Central memory CD8-positive, alpha-beta T cell (primary cell): Measurements from ENCODE around the gene DEDD2.

ENCODE experiments used
- ATAC-seq: fragments of 150-1000 bp; cut with Tn5 transposase; replicated peaks from 2 replicates; pipeline ENCODE4 v1.10.0; 2022; ENCODE audit warnings: mild to moderate bottlenecking, moderate FRiP score, moderate number of reproducible peaks; ENCODE audit not compliant: poor library complexity, severe bottlenecking; ENCODE audit errors: extremely low read depth
- DNase-seq, 2 donors: peaks; one replicate each; pipeline ENCODE4 v3.0.0; 2021; ENCODE audit warnings: low spot score in 2 of 2
- H3K27ac Mint-ChIP-seq: one replicate; pipeline ENCODE4 v1.8.0; 2022; ENCODE audit warnings: low read depth, mild to moderate bottlenecking, moderate library complexity, mixed read lengths
- H3K27me3 Mint-ChIP-seq: one replicate; pipeline ENCODE4 v1.8.0; 2022; ENCODE audit warnings: mixed read lengths
- H3K36me3 Mint-ChIP-seq: one replicate; pipeline ENCODE4 v1.8.0; 2022; ENCODE audit warnings: mild to moderate bottlenecking, moderate library complexity, mixed read lengths; ENCODE audit not compliant: insufficient read depth
- H3K4me1 Mint-ChIP-seq: one replicate; pipeline ENCODE4 v1.8.0; 2022; ENCODE audit warnings: mixed read lengths
- H3K4me3 Mint-ChIP-seq: one replicate; pipeline ENCODE4 v1.8.0; 2022; ENCODE audit warnings: mild to moderate bottlenecking, moderate library complexity, mixed read lengths
- H3K9me3 Mint-ChIP-seq: one replicate; pipeline ENCODE4 v1.8.0; 2022; ENCODE audit warnings: mixed read lengths

DEDD2 gene

DNA sequence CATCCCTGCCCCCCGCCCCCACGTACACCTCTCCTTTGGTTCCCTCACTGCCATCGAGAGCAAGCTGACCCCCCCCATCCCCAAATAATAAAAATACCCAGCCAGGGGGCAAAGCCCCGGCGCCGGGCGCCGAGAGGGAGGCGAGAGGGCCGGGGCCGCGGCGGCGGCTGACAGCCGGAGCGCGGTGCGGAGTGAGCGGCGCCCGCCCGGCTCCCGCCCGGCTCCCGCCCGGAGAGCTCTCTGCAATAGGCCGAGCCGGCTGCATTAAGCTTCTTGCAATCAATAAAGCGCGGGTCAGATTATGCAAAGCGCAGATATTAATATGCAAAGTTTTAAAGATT lies 40.9 kb downstream of the DEDD2 start:
- peaks cover 10% of the 10 kb centered on the region for H3K4me1 Mint-ChIP-seq
- H3K4me3 Mint-ChIP-seq, result no peak overlapping the region
- no peaks in the 10 kb centered on the region for H3K27me3 Mint-ChIP-seq
- DNase-seq, result no peak
- H3K9me3 Mint-ChIP-seq, result no peaks in the 10 kb centered on the region
- ATAC-seq, result peak; percentile 53
- peak overlapping the region; percentile 89 for H3K27ac Mint-ChIP-seq
- H3K36me3 Mint-ChIP-seq, result peaks cover 6% of the 10 kb centered on the region

DNA sequence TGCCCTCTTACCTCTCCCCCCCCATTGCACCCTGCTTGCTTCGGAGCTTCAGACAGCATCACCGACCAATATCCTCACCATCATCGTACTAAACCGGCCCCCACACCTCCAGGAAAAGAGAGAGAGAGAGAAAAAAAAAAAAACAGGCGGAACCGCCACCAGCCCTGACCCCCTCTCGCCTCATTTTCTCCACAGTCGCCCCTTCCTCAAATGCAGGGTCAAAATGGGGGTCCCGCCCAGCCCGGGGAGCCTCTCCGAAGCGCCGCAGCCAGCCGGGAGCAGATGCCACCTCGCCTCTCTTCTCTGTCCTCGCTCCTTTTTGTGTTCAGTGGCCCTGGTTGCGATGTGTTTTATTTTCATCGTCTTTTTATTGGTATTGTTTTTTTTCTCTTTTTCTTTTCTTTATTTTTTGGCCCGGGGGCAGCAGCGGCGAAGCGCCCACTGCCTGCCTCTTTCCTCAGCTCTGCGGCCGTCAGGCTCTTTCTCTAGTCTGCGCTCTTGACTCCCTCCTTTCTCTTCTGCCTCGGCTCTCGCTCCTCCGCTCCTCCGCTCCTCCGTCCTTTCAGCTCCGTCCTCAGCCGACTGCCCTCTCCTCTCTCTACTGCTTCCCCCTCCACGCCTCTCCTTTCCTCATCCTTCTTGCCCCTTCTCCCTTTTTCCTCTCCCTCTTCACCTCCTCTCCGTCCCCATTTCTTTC lies 41.4 kb downstream of the DEDD2 start:
- Mint-ChIP-seq H3K27me3 (no peaks in the 10 kb centered on the region), H3K4me1 (peaks cover 10% of the 10 kb centered on the region), H3K9me3 (no peaks in the 10 kb centered on the region), H3K36me3 (peaks cover 5% of the 10 kb centered on the region), H3K4me3 (no peak overlapping the region), H3K27ac (peak overlapping the region; percentile 89)
- ATAC-seq, result peak; percentile 31
- DNase-seq, result no peak

DNA sequence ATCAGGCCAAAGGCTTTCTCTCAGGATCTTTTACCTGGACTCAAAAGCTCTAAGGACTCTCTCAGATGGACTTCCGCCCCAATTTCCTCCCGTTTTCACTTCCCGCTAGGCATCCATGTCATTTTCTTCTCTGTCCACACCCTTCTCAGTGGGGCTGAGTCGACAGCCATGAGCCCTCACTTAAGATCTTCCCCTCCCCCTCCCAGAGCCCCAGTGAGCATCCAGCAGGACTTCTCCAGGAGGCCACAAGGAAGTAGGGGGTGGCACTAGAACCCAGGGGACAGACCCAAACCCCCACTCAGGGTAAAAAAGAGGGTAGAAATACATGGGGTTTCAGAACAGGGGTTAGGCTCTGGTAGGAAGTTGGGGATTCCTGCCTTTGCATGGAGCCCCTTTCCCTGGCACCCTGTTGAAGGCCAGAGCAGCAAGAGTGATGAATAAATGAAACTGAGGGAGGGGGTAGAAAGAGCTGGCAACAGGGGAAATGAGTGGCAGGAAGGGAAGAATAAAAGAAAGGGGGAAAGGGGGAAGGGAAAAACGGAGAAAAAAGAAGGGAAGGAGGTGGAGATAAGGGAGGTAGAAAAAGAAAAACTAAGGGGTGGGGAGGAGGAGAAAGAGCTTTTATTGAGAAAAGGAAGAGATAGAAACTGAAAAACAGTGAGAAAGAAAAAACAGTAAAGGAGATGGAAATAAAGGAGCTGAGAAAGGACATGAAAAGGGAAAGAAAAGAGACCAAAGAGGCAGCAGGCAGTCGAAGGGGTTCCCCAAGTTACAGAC lies 42.3 kb downstream of the DEDD2 start:
- H3K27ac Mint-ChIP-seq, result no peak overlapping the region
- H3K4me1 Mint-ChIP-seq, result peaks cover 10% of the 10 kb centered on the region
- DNase-seq, result no peak
- H3K9me3 Mint-ChIP-seq, result no peaks in the 10 kb centered on the region
- H3K4me3 Mint-ChIP-seq, result no peak overlapping the region
- no peaks in the 10 kb centered on the region for H3K27me3 Mint-ChIP-seq
- no peak for ATAC-seq
- H3K36me3 Mint-ChIP-seq, result peaks cover 5% of the 10 kb centered on the region

DNA sequence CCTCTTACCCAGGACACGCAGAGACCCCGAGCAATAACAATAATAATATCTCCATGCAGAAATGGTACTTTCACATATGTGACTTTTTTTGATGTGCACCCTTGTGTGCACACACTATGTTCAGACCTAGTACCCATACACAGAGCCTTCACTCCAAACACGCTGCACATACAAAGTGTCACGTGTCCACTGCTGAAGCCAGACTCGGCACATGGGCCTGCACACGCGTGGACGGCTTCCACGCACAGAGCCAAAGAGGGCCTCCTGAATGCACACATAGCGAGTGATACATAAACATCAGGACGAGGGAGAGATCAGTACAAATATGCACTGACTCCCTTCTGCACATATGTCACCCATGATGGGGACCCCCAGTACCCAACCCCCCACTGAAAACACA lies 43.3 kb downstream of the DEDD2 start:
- Mint-ChIP-seq H3K4me1 (peaks cover 10% of the 10 kb centered on the region), H3K36me3 (peaks cover 5% of the 10 kb centered on the region), H3K4me3 (no peak overlapping the region), H3K9me3 (no peaks in the 10 kb centered on the region), H3K27me3 (no peaks in the 10 kb centered on the region), H3K27ac (no peak overlapping the region)
- DNase-seq (no peak), ATAC-seq (no peak)

DNA sequence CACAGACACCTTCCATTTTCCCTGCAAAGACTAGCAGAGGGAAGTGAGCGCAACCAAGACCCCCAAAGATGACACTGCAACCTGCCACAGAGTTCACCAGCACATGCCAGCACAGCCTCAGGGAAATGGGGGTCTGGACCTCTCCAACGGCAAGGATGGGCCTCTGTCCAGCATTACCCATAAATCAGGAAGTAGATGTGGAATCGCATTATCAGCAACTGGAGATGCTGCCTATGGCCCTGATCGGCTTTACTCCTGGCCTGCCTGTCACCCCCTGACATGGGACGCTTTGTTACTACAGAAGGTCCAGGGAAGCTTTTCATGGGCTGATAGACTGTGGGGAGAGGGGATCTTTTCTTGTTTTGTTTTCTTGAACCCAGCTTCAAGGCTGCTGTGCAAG lies 43.8 kb downstream of the DEDD2 start:
- DNase-seq (no peak), ATAC-seq (no peak)
- H3K36me3 Mint-ChIP-seq, result peaks cover 5% of the 10 kb centered on the region
- H3K27ac Mint-ChIP-seq, result no peak overlapping the region
- H3K4me1 Mint-ChIP-seq, result peaks cover 10% of the 10 kb centered on the region
- H3K9me3 Mint-ChIP-seq, result no peaks in the 10 kb centered on the region
- H3K27me3 Mint-ChIP-seq, result no peaks in the 10 kb centered on the region
- H3K4me3 Mint-ChIP-seq, result no peak overlapping the region

- no peak overlapping the region for H3K4me3 Mint-ChIP-seq
- H3K9me3 Mint-ChIP-seq, result no peaks in the 10 kb centered on the region
Observed at GRCh38 chr19:42172261-42172660, 45.2 kb downstream of the DEDD2 start.

DNA sequence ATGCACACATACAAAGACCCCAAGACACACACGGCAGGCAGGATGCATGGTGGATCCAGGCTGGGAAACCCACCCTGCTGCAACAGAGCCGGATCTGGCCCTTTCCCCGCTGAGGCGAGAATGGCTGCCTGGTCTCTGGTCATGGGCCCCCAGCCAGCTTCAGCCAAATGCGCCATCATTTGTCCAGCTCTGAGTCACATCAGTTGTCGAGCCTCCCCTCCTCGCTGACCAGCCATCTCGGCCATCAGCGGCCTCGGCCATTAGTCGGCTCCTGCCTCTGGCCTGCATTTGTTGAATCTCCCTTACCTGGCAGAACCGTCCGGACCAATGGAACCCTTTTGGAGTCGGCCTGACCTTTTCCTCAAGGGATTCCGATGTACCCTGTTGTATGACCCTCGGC lies 46.8 kb downstream of the DEDD2 start:
- H3K27ac Mint-ChIP-seq, result no peak overlapping the region
- peaks cover 2% of the 10 kb centered on the region for H3K4me1 Mint-ChIP-seq
- no peaks in the 10 kb centered on the region for H3K27me3 Mint-ChIP-seq
- H3K36me3 Mint-ChIP-seq, result no peaks in the 10 kb centered on the region
- H3K4me3 Mint-ChIP-seq, result no peak overlapping the region
- H3K9me3 Mint-ChIP-seq, result no peaks in the 10 kb centered on the region
- DNase-seq (no peak), ATAC-seq (no peak)

More at GRCh38 chr19:42172261-42172660, 45.2 kb downstream of the DEDD2 start:
- DNase-seq (no peak), ATAC-seq (no peak)
- Mint-ChIP-seq H3K27ac (no peak overlapping the region), H3K4me1 (peaks cover 10% of the 10 kb centered on the region), H3K36me3 (peaks cover 5% of the 10 kb centered on the region), H3K27me3 (no peaks in the 10 kb centered on the region)

GRCh38 chr19:42169486-42170413 lies 47.7 kb downstream of the DEDD2 start:
- no peak overlapping the region for H3K4me3 Mint-ChIP-seq

DNA sequence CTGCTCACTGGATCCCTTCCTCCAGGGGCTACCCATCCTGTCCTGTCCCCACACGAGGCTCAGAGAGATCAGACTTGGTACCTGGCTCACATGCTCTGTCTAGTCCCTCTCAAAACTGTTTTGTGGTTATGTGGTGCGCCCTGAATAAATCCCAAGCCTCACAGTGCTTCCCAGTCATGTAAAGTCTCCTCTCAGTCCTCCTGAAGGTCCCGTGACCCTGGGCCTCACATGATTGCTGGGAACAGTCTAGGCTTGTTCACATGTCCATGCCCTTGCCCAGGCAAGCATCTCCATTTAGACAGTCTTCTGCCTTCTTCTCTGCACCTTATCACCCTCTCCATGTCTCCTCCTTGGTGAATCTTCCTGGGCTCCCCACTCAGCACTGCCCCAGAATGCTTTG lies 49.3 kb downstream of the DEDD2 start:
- Mint-ChIP-seq H3K9me3 (no peaks in the 10 kb centered on the region), H3K27ac (no peak overlapping the region), H3K36me3 (no peaks in the 10 kb centered on the region), H3K4me3 (no peak overlapping the region), H3K27me3 (no peaks in the 10 kb centered on the region), H3K4me1 (no peaks in the 10 kb centered on the region)
- ATAC-seq, result no peak
- DNase-seq, result no peak

More at GRCh38 chr19:42169486-42170413, 47.7 kb downstream of the DEDD2 start:
- Mint-ChIP-seq H3K27ac (no peak overlapping the region), H3K4me1 (no peaks in the 10 kb centered on the region), H3K27me3 (no peaks in the 10 kb centered on the region), H3K9me3 (no peaks in the 10 kb centered on the region), H3K36me3 (no peaks in the 10 kb centered on the region)
- no peak for ATAC-seq
- DNase-seq, result no peak

GRCh38 chr19:42166316-42166715 lies 51.2 kb downstream of the DEDD2 start:
- Mint-ChIP-seq H3K36me3 (no peaks in the 10 kb centered on the region), H3K4me3 (no peak overlapping the region), H3K9me3 (no peaks in the 10 kb centered on the region), H3K27ac (no peak overlapping the region), H3K4me1 (no peaks in the 10 kb centered on the region), H3K27me3 (no peaks in the 10 kb centered on the region)
- DNase-seq (no peak), ATAC-seq (no peak)

DNA sequence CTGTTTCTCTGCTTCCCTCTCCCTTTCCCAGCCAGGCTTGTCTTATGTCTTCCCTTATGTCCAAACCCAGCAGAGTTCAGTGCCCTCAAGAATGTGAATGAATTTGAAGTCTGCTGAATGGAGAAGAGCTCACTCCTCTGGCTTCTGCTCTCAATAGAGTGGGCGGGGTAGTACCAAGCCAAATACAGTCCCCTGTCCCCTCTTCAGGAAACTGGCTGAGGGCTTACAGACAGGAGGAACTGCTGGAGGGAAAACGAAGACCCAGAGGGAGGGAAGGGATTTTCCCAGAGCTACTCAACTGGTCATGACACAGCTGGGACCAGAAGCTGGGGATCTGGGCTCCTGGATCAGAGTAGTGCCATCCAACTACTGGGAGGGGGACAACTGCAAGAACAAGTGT lies 52.3 kb downstream of the DEDD2 start:
- H3K36me3 Mint-ChIP-seq, result peaks cover 2% of the 10 kb centered on the region
- peaks cover 8% of the 10 kb centered on the region for H3K4me1 Mint-ChIP-seq
- H3K27ac Mint-ChIP-seq, result no peak overlapping the region

GRCh38 chr19:42161616-42162263 lies 55.7 kb downstream of the DEDD2 start:
- no peak for DNase-seq
- no peaks in the 10 kb centered on the region for H3K9me3 Mint-ChIP-seq
- peaks cover 2% of the 10 kb centered on the region for H3K36me3 Mint-ChIP-seq
- ATAC-seq, result no peak
- no peaks in the 10 kb centered on the region for H3K27me3 Mint-ChIP-seq
- peaks cover 16% of the 10 kb centered on the region for H3K4me1 Mint-ChIP-seq
- no peak overlapping the region for H3K27ac Mint-ChIP-seq
- no peak overlapping the region for H3K4me3 Mint-ChIP-seq

More for the DNA sequence above, 52.3 kb downstream of the DEDD2 start:
- H3K9me3 Mint-ChIP-seq, result no peaks in the 10 kb centered on the region
- no peak overlapping the region for H3K4me3 Mint-ChIP-seq
- H3K27me3 Mint-ChIP-seq, result no peaks in the 10 kb centered on the region
- no peak for DNase-seq
- ATAC-seq, result no peak
